ENCODE results near the gene ASIC4. TPM values are rescaled to one million over a fixed set of nuclear protein-coding genes. Genes with fewer than 3 reads are reported as not detected.

ASIC4 gene
- total RNA-seq, 4 donors from 2014 or later, result not detected

DNA sequence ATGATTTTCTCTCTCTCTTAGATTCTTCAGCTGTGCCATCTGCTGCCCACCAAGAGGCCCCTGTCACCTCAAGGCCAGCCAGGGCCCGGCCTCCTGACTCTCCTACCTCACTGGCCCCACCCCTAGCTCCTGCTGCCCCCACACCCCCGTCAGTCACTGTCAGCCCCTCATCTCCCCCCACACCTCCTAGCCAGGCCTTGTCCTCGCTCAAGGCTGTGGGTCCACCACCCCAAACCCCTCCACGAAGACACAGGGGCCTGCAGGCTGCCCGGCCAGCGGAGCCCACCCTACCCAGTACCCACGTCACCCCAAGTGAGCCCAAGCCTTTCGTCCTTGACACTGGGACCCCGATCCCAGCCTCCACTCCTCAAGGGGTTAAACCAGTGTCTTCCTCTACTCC lies 25.0 kb upstream of the ASIC4 start:
- TF ChIP-seq, protein P1, sequence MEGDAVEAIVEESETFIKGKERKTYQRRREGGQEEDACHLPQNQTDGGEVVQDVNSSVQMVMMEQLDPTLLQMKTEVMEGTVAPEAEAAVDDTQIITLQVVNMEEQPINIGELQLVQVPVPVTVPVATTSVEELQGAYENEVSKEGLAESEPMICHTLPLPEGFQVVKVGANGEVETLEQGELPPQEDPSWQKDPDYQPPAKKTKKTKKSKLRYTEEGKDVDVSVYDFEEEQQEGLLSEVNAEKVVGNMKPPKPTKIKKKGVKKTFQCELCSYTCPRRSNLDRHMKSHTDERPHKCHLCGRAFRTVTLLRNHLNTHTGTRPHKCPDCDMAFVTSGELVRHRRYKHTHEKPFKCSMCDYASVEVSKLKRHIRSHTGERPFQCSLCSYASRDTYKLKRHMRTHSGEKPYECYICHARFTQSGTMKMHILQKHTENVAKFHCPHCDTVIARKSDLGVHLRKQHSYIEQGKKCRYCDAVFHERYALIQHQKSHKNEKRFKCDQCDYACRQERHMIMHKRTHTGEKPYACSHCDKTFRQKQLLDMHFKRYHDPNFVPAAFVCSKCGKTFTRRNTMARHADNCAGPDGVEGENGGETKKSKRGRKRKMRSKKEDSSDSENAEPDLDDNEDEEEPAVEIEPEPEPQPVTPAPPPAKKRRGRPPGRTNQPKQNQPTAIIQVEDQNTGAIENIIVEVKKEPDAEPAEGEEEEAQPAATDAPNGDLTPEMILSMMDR (IDR thresholded peaks at IDR 0.05; ENCODE audit: low read depth), result no peak

DNA sequence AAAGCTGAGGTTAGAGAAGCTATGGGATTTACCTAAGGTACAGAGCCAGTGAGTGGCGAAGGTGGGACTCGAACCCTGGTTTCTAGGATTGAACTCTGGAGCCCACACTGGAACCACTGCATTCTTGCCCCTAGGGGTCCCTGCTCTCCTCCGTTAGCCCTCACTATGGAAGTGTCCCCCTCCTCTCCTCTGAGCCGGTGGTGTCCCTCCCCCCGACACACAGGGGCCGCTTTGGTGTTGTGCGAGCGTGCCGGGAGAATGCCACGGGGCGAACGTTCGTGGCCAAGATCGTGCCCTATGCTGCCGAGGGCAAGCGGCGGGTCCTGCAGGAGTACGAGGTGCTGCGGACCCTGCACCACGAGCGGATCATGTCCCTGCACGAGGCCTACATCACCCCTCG lies 24.1 kb upstream of the ASIC4 start:
- TF ChIP-seq, protein P1 (IDR thresholded peaks at IDR 0.05; ENCODE audit: low read depth), result no peak

DNA sequence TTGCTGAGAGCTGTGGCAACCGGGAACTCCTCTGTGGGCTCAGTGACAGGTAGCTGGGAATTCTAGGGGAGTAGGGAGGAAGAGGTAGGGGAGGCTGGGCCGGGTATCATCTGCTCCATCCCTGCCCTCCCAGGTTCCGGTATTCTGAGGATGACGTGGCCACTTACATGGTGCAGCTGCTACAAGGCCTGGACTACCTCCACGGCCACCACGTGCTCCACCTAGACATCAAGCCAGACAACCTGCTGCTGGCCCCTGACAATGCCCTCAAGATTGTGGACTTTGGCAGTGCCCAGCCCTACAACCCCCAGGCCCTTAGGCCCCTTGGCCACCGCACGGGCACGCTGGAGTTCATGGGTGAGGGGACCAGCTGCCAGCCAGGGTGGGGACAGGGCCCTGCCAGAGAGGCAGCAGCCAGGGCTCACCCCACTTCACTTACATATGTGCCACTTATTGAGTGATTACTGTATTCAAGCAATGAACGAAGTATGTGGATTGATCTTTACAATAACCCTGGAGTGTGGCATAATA lies 23.6 kb upstream of the ASIC4 start:
- TF ChIP-seq, protein P1 (IDR thresholded peaks at IDR 0.05; ENCODE audit: low read depth), result no peak

DNA sequence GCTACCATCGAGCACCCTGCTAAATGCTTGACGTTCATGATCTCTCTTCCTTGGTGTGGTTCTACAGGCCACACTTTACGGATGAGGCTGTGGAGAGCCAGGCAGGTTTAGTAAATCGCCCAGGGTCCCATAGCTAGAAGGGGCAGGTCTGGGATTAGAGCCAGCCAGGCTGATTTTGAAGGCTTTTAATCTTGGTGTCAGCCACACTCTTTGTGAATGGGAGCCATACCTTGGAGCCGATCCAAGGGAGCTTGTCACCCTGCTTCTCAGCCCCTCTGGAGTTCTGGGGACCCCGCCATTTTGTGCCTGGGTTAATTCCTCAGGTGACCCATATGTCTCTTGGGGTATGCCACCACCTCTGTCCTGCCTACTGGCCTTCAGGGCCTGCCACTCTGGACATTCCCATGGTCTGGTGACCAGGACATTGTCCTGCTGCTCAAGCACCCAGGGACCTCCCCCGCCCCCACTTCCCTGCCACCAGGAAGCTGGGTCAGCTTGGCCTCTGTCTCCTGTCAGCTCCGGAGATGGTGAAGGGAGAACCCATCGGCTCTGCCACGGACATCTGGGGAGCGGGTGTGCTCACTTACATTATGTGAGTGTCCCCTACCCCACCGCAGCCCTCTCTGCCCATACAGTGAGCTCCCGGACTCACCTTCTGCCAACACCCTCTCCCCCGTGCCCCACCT lies 22.9 kb upstream of the ASIC4 start:
- TF ChIP-seq, protein P1 (IDR thresholded peaks at IDR 0.05; ENCODE audit: low read depth), result no peak

DNA sequence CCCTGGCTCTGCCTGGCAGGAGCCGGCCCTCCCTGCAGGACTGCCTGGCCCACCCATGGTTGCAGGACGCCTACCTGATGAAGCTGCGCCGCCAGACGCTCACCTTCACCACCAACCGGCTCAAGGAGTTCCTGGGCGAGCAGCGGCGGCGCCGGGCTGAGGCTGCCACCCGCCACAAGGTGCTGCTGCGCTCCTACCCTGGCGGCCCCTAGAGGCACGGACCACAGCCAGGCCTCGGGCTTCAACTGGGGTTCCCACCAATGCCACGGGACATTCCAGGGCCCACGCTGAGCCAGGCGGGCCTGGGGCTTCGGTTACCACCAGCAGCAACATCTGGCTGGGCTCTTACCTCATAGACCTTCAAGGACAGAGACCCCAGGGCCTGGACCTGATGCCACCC lies 21.7 kb upstream of the ASIC4 start:
- TF ChIP-seq, protein P1 (IDR thresholded peaks at IDR 0.05; ENCODE audit: low read depth), result no peak

DNA sequence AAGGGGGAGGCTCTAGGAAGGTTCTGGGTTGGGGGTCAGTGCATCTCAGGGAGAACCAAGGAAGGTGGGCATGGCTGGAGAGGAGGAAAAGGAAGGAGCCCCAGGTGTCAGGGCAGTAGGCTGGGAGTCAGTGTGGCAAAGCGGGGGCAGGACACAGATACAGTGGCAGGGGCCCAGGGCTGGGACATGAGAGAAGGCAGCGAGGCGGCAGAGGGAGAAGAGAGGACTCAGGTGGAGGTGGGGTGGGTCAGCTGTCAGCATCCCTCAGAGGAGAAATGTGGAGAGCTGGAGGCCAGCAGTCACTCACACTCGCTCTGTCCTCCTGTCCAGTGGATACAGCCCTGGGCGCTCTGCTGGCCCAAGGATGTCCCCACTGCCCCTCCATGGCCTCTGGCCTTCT lies 21.2 kb upstream of the ASIC4 start:
- TF ChIP-seq, protein P1 (IDR thresholded peaks at IDR 0.05; ENCODE audit: low read depth), result no peak

DNA sequence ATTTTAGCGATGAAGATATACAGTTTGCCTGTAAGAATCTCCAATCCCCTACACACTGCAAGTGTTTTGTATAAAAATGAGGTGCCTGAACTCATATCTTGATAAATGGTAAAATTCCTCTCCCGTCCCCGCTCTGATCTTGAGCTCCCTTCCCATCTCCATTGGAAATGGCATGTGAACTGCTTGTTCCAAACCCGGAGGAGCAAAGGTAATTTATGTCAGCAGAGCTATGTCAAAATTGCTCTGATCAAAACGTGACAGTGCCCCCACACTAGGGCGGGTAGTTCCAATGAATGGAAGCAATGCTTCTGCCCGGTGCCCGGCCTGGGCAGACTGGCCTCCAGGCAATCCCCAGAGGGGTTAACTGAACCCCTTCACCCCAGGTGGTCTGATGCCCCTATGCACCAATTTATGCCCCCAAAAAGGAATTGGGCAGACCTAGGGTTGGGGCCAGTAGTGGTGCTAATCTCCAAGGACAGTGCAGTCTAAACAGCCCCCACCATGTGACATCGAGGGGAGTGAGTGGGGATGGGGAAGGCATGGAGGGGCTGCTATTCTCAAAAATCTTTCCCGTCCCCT lies 19.2 kb upstream of the ASIC4 start:
- TF ChIP-seq, protein P1 (IDR thresholded peaks at IDR 0.05; ENCODE audit: low read depth), result no peak
